BLaER1 treated with 17β-estradiol and CSF1 and Interleukin-3, amounts not matched to agents 10 nM and 100 nM (cell line): ENCODE data around the gene MAP3K2.
A peak's percentile ranks its signal among the peaks of the same experiment; 100 is the strongest.

Experiments used
- H3K27ac ChIP-seq, 11 experiments: shearing (Covaris generic); formaldehyde crosslinking; 2 replicates each; pipeline ENCODE4 v1.8.1; 2022
- H3K27me3 ChIP-seq, 11 experiments: shearing (Covaris generic); formaldehyde crosslinking; 2 replicates each; pipeline ENCODE4 v1.8.1; 2022
- H3K36me3 ChIP-seq, 11 experiments: shearing (Covaris generic); formaldehyde crosslinking; 2 replicates each; pipeline ENCODE4 v1.8.1; 2022
- H3K4me1 ChIP-seq, 10 experiments: shearing (Covaris generic); formaldehyde crosslinking; 2 replicates each; pipeline ENCODE4 v1.8.1; 2022
- H3K4me2 ChIP-seq, 11 experiments: shearing (Covaris generic); formaldehyde crosslinking; 2 replicates each; pipeline ENCODE4 v1.8.1; 2022
- H3K4me3 ChIP-seq, 10 experiments: shearing (Covaris generic); formaldehyde crosslinking; 2 replicates each; pipeline ENCODE4 v1.8.1; 2022
- H3K9ac ChIP-seq, 11 experiments: shearing (Covaris generic); formaldehyde crosslinking; 2 replicates each; pipeline ENCODE4 v1.8.1; 2022
- H3K9me3 ChIP-seq, 11 experiments: shearing (Covaris generic); formaldehyde crosslinking; replicated peaks in 1 of 11; 2 replicates each; pipeline ENCODE4 v1.8.1; 2022
- H4K20me1 ChIP-seq, 11 experiments: shearing (Covaris generic); formaldehyde crosslinking; 2 replicates each; pipeline ENCODE4 v1.8.1; 2022
- Cebpa-rat ChIP-seq, 11 experiments: shearing (Covaris generic); IDR thresholded peaks; 2 replicates each; pipeline ENCODE4 v1.8.1; 2022

MAP3K2 gene

DNA sequence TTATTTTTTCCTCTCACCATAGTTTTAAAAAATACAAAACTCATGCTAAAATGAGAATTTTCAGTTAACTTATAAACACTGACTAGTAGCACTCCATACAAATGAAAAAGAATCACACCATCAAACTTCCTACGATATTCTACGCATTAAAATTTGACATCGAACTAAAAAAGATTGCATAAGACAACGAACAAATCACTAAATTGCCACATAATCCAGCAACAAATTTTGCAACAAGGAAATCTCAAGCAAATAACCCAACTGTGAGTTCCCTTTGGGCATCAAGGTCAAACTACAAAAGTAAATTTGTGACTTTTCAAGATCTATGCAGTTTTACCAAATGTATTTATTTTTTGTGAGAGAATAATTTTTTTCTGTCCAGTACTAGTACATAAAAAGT lies 1.5 kb downstream of the MAP3K2 start:
- peaks cover 24 to 59% (median 54%) of the 10 kb centered on the region in 11 experiments; a peak in 19 of 22 replicates for H4K20me1 ChIP-seq
- peaks cover 0 to 22% (median 5%) of the 10 kb centered on the region in 11 experiments; a peak in 11 of 22 replicates for H3K36me3 ChIP-seq
- H3K9me3 ChIP-seq = no peaks in the 10 kb centered on the region
- H3K9ac ChIP-seq = peak overlapping the region; percentile 99 to 100 (median 99); a peak in 20 of 22 replicates
- H3K27ac ChIP-seq = peak overlapping the region in 9 of 11 experiments; percentile 99 to 100 (median 99); a peak in 12 of 22 replicates
- no peaks in the 10 kb centered on the region for H3K27me3 ChIP-seq
- H3K4me1 ChIP-seq = peaks cover 52 to 57% (median 54%) of the 10 kb centered on the region in 10 experiments
- peak overlapping the region; percentile 79 to 98 (median 89) for H3K4me2 ChIP-seq
- no peak; a peak in 1 of 22 replicates for TF ChIP-seq Cebpa-rat (IDR thresholded peaks at IDR 0.05)
- H3K4me3 ChIP-seq = peak overlapping the region; percentile 83 to 98 (median 92)

DNA sequence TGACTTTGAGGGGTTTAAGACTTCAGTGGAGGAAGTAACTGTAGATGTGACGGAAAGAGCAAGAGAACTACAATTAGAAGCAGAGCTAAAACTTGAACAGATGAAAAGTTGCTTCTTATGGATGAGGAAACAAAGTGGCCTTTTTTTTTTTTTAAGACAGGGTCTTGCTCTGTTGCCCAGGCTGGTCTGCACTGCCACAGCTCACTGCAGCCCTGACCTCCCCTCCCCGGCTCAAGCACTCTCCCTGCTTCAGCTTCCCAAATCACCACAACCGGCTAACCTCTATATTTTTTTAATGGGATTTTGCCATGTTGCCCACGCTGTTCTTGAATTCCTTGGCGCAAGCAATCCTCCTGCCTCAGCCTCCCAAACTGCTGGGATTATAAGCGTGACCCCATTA lies 3.2 kb downstream of the MAP3K2 start:
- Histone ChIP-seq H3K27me3 (no peaks in the 10 kb centered on the region), H3K36me3 (peaks cover 0 to 28% (median 8%) of the 10 kb centered on the region in 11 experiments; a peak in 13 of 22 replicates), H4K20me1 (peaks cover 24 to 74% (median 62%) of the 10 kb centered on the region in 11 experiments; a peak in 19 of 22 replicates), H3K4me2 (peak overlapping the region in 10 of 11 experiments; percentile 8 to 98 (median 88); a peak in 16 of 22 replicates), H3K9me3 (peaks cover 0 to 7% (median 2%) of the 10 kb centered on the region in 11 experiments; a peak in 9 of 22 replicates), H3K4me3 (no peak overlapping the region), H3K4me1 (peaks cover 35 to 42% (median 39%) of the 10 kb centered on the region in 10 experiments), H3K9ac (0 out of 22 replicates have a peak overlapping the region, but pooled peaks of 1 of the 11 experiments have one; percentile 25), H3K27ac (peak overlapping the region in 1 of 11 experiments; percentile 4; a peak in 3 of 22 replicates)
- TF ChIP-seq Cebpa-rat (IDR thresholded peaks at IDR 0.05) = no peak

DNA sequence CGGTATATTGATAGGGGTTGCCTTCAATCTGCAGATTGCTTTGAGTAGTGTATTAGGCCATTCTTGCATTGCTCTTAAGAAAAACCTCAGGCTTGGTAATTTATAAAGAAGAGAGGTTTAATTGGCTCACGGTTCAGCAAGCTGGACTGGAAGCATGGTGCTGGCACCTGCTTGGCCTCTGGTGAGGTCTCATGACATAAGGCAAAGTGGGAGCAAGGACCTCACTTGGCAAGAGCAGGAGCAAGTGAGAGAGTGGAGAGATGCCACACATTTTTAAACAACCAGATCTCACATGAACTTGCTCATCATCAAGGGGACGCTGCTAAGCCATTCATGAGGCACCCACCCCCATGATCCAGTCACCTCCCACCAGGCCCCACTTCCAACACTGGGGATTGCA lies 4.9 kb downstream of the MAP3K2 start:
- Histone ChIP-seq H3K9me3 (peaks cover 0 to 24% (median 18%) of the 10 kb centered on the region in 11 experiments; a peak in 19 of 22 replicates), H3K4me3 (no peak overlapping the region), H3K4me2 (no peak overlapping the region), H3K27ac (no peak overlapping the region), H3K4me1 (peaks cover 20 to 38% (median 26%) of the 10 kb centered on the region in 10 experiments), H3K36me3 (peaks cover 0 to 33% (median 18%) of the 10 kb centered on the region in 11 experiments; a peak in 17 of 22 replicates), H3K9ac (no peak overlapping the region), H3K27me3 (no peaks in the 10 kb centered on the region), H4K20me1 (peaks cover 24 to 86% (median 62%) of the 10 kb centered on the region in 11 experiments; a peak in 19 of 22 replicates)
- TF ChIP-seq Cebpa-rat (IDR thresholded peaks at IDR 0.05) = no peak

DNA sequence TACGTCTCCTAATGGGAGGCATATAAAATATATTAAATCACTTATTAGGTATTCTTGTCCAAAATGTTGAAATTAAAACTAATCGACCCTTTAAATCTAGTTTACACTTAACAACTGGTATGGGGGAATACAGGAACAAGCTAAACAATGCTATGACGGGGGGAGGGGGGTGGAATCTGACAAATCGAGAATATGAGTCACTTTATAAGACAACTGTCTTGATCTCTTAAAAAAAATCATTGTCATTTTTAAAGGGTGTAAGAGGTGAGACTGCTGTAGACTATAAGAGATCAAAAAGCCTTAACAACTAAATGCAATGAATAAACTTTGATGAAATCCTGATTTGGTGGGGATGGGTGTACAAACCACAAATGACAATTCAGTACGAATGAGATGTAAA lies 6.0 kb downstream of the MAP3K2 start:
- H4K20me1 ChIP-seq = peaks cover 21 to 86% (median 59%) of the 10 kb centered on the region in 11 experiments; a peak in 19 of 22 replicates

DNA sequence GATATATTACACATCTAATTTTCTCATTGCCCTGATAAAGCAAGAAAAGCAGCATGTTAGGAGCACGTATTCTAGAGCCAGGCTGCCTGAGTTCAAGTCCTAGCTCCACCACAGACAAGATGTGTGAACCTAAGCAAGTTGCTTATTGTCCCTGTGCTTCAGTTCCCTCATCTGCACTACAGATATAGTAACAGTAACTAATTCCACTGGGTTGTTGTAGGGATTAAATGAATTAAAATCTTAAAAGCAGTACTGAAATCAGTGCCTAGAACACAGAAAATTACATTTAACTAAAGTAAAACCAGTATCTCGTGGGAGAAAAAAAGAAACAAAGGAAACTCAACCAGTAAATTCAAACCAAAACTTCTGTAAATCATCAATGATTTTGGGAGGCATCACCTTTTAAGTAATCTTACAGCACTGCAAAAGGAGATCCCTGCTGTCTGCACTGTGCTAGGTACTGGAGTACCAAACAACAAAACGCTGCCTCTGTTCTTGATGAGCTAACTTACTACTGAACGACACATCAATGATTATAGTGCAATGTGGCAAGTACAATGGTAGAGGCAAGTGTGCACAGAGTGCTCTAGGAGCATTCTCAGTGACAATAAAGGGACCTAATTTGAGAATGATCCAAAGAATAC lies 7.9 kb downstream of the MAP3K2 start:
- no peak overlapping the region for H3K27ac ChIP-seq
- no peak for TF ChIP-seq Cebpa-rat (IDR thresholded peaks at IDR 0.05)
- peaks cover 23 to 53% (median 47%) of the 10 kb centered on the region in 11 experiments for H3K9me3 ChIP-seq
- no peaks in the 10 kb centered on the region for H3K27me3 ChIP-seq
- H3K36me3 ChIP-seq = peaks cover 7 to 61% (median 42%) of the 10 kb centered on the region in 11 experiments
- H3K4me2 ChIP-seq = no peak overlapping the region
- peaks cover 12 to 67% (median 40%) of the 10 kb centered on the region in 11 experiments; a peak in 17 of 22 replicates for H4K20me1 ChIP-seq
- no peak overlapping the region for H3K9ac ChIP-seq
- no peak overlapping the region for H3K4me3 ChIP-seq
- peaks cover 3 to 22% (median 6%) of the 10 kb centered on the region in 10 experiments; a peak in 15 of 20 replicates for H3K4me1 ChIP-seq

More for the DNA sequence above, 6.0 kb downstream of the MAP3K2 start:
- Histone ChIP-seq H3K4me3 (no peak overlapping the region), H3K4me2 (no peak overlapping the region), H3K4me1 (peaks cover 20 to 41% (median 25%) of the 10 kb centered on the region in 10 experiments), H3K27ac (no peak overlapping the region), H3K27me3 (no peaks in the 10 kb centered on the region), H3K9me3 (peaks cover 5 to 34% (median 29%) of the 10 kb centered on the region in 11 experiments), H3K9ac (no peak overlapping the region), H3K36me3 (peaks cover 2 to 44% (median 29%) of the 10 kb centered on the region in 11 experiments; a peak in 21 of 22 replicates)
- TF ChIP-seq Cebpa-rat (IDR thresholded peaks at IDR 0.05) = no peak

DNA sequence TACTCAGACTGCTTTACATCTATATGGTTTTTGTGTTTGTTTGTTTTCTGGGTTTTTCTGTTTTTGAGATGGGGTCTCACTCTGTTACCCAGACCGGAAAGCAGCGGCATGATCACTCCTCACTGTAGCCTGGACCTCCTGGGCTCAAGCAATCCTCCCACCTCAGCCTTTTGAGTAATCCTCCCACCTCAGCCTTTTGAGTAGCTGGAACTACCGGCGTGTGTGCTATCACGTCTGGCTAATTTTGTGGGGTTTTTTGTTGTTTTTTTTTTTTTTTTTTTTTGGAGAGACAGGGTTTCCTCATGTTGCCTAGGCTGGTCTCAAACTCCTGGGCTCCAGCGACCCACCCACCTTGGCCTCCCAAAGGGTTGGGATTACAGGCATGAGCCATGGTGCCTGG lies 9.1 kb downstream of the MAP3K2 start:
- no peak overlapping the region for H3K4me2 ChIP-seq
- no peak for TF ChIP-seq Cebpa-rat (IDR thresholded peaks at IDR 0.05)
- peaks cover 8 to 66% (median 29%) of the 10 kb centered on the region in 11 experiments; a peak in 15 of 22 replicates for H4K20me1 ChIP-seq
- H3K9ac ChIP-seq = no peak overlapping the region
- H3K36me3 ChIP-seq = peaks cover 15 to 60% (median 50%) of the 10 kb centered on the region in 11 experiments
- no peaks in the 10 kb centered on the region for H3K27me3 ChIP-seq
- peaks cover 0 to 15% (median 0%) of the 10 kb centered on the region in 10 experiments; a peak in 3 of 20 replicates for H3K4me1 ChIP-seq
- H3K27ac ChIP-seq = no peak overlapping the region
- H3K9me3 ChIP-seq = peaks cover 34 to 64% (median 58%) of the 10 kb centered on the region in 11 experiments
- no peak overlapping the region for H3K4me3 ChIP-seq

DNA sequence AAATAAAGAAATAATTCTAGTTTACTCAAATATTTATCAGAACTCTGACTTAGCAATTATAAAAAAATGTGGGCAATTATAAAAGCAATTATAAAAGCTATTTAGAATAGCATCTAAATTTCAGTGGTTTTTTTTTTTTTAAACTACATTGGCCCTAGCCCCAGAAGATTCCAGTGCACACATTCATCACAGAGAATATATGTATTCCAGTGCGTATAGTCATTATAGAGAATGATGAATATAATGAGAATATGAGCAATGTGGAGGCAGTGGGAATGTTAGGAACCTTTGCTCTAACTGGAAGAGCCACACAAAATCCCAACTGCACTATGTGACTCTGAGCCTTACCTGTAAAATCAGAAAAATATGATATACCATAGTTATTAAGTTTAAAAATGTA lies 10.5 kb downstream of the MAP3K2 start:
- no peak for TF ChIP-seq Cebpa-rat (IDR thresholded peaks at IDR 0.05)
- Histone ChIP-seq H3K36me3 (peaks cover 20 to 73% (median 61%) of the 10 kb centered on the region in 11 experiments), H3K27ac (no peak overlapping the region), H3K4me2 (no peak overlapping the region), H4K20me1 (peaks cover 0 to 64% (median 14%) of the 10 kb centered on the region in 11 experiments; a peak in 11 of 22 replicates), H3K27me3 (no peaks in the 10 kb centered on the region), H3K4me3 (no peak overlapping the region), H3K4me1 (peaks cover 0 to 15% (median 0%) of the 10 kb centered on the region in 10 experiments; a peak in 3 of 20 replicates), H3K9ac (no peak overlapping the region), H3K9me3 (peaks cover 49 to 78% (median 73%) of the 10 kb centered on the region in 11 experiments)

DNA sequence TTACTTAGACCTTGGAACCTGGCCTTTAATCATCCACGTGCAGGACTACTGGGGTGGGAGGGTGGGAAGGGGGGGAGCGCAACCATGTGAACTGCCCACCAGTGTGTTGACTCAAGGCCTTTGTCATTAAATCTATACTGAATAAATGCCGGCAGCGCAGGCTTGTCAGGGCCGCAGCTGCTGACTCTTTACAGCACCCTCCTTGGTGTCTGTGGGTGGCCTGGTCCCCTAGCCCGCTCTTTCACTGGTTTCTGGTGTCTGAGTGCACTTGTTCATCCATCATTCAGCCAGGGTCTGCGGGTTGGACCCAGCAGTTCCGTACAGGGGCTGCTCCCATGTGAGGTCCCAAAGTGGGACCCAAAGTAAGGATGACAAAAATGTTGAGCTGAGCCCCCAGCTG lies 11.5 kb downstream of the MAP3K2 start:
- H3K4me1 ChIP-seq = peaks cover 0 to 15% (median 0%) of the 10 kb centered on the region in 10 experiments; a peak in 3 of 20 replicates
- TF ChIP-seq Cebpa-rat (IDR thresholded peaks at IDR 0.05) = no peak
- H3K36me3 ChIP-seq = peaks cover 29 to 82% (median 68%) of the 10 kb centered on the region in 11 experiments
- peaks cover 0 to 64% (median 8%) of the 10 kb centered on the region in 11 experiments; a peak in 11 of 22 replicates for H4K20me1 ChIP-seq
- no peak overlapping the region for H3K27ac ChIP-seq
- H3K4me3 ChIP-seq = peak overlapping the region in 4 of 10 experiments; percentile 1 to 32 (median 10); a peak in 2 of 20 replicates
- no peaks in the 10 kb centered on the region for H3K27me3 ChIP-seq
- H3K9me3 ChIP-seq = peaks cover 59 to 88% (median 83%) of the 10 kb centered on the region in 11 experiments
- H3K4me2 ChIP-seq = no peak overlapping the region
- H3K9ac ChIP-seq = no peak overlapping the region
